Mesenteric fat pad (tissue), 1 donor: Measurements from ENCODE around the gene FIGN. TPM values are rescaled to one million over a fixed set of nuclear protein-coding genes. Genes with fewer than 3 reads are reported as not detected.

Experiments used
- DNase-seq: peaks from one replicate; pipeline ENCODE4 v3.0.0-alpha.2; 2020; ENCODE audit warnings: low spot score
- total RNA-seq: library from RNA; stranded (reverse); fragmentation: NEBNext Ultra II Directional; extraction: Animal tissue kit (Norgen Biotek cat#: 25700); gene quantifications from one replicate; pipeline ENCODE4 v1.2.1, GENCODE V29; 2021
- donor health status: DM: yes; HTN: yes; CAD: no.

The FIGN gene
- total RNA-seq, 1 donor from 2014 or later: 10.3 TPM

DNA sequence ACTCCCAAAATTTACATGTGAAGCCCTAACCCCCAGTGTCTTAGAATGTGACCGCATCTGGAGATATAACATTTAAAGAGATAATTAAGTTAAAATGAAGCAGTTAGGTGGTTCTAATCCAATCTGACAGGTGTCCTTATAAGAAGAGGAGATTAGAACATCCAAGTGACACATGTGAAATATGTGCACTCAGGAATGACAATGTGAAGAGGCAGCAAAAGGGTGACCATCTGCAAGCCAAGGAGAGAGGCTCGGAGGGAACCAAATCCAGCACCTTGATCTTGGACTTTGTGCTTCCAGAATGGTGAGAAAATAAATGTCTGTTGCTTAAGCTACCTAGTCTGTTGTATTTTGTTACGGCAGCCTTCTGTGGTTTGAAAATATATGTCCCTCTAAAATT, 165.4 kb downstream of the FIGN start:
- no peak for DNase-seq

GRCh38 chr2:163565192-163565591, 170.6 kb downstream of the FIGN start:
- DNase-seq: no peak

GRCh38 chr2:163564236-163564635, 171.6 kb downstream of the FIGN start:
- DNase-seq: no peak

- no peak for DNase-seq
Observed at GRCh38 chr2:163563336-163563735, 172.5 kb downstream of the FIGN start.

GRCh38 chr2:163558251-163559021, 177.4 kb downstream of the FIGN start:
- DNase-seq: no peak

DNA sequence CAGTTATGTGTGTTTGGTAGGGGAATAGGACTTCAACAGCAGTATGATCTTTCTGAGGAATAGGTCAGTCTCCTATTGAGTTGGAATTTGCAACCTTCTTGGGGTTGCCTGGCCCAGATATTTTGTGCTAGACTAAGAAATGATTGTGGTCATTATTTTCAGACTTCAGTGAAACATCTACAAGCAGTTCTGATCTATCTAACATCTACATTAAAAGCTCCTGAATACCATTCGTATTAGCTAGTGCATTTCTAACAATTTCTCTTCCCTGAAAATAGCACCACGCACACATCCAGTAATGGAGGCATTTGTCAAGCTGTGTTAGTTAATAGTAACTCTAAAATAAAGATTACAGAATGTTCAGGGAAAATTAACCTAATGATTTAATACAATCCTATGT, 179.3 kb downstream of the FIGN start:
- no peak for DNase-seq

DNA sequence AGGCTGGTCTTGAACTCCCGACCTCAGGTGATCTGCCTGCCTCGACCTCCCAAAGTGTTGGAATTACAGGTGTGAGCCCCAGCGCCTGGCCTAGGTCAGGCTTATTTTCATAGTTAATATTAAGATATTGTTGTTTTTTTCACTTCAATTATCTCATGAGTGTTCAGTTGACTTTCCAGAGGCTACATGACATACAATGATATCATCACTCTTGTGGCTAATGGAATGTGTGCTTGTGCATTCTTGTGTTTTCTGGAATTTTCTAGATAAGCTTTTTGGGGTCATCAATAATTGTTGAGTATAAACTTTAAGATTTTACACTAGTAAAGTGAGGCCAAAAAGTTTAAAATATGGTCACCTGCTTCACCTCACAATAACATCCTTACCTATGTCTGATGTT, 180.9 kb downstream of the FIGN start:
- no peak for DNase-seq

- DNase-seq: no peak
Observed at GRCh38 chr2:163553601-163554000, 182.2 kb downstream of the FIGN start.

- DNase-seq: no peak
Observed at GRCh38 chr2:163552758-163553157, 183.1 kb downstream of the FIGN start.

- no peak for DNase-seq
Observed at GRCh38 chr2:163551616-163552373, 184.0 kb downstream of the FIGN start.

DNA sequence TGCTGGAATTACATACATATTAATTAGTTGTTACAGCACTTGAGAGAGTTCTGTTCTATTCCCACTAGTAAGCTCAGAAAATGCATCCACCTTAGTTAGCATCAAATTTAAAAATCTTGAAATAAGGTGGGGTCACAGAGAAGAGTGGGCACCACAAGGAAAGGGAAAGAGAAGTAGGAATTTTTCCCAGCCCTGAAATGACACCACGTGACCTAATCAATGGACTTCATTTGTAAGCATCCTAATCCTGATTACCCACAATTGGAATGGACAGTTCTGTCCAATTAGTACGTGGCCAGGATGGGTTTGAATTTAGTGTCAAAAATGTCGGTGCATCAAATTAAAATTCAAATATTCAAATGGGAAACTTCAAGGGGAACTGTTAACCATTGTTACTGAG, 186.8 kb downstream of the FIGN start:
- no peak for DNase-seq
